ENCODE results near the gene THUMPD1. TPM values are rescaled to one million over a fixed set of nuclear protein-coding genes. Genes with fewer than 3 reads are reported as not detected.
"Not testable (repeated sequence)": the region's sequence is repeated elsewhere in the genome, so short reads cannot be mapped to it uniquely, and the experiment has no call there.

THUMPD1 gene
- total RNA-seq, 1 donor = 58.2 TPM

- no peak for TF ChIP-seq CTCF (IDR thresholded peaks at IDR 0.05; ENCODE audit: insufficient read depth, low read length)
- H3K4me3 ChIP-seq (ENCODE audit: low read depth, low read length) = peak within 1 kb of the TSS; percentile 61
- peak; percentile 76 for DNase-seq (ENCODE audit: low read depth)
These were observed 22.0 kb upstream of the THUMPD1 start, which contains the start of gene ACSM3 for GRCh38 chr16:20763461-20764232. TSS of gene ACSM3 (plus strand) at chr16:20764014. CDS start at chr16:20770035, 6,021 bp downstream.

- no peak overlapping the region for H3K4me3 ChIP-seq (ENCODE audit: low read depth, low read length)
- TF ChIP-seq CTCF (IDR thresholded peaks at IDR 0.05; ENCODE audit: insufficient read depth, low read length) = no peak
- DNase-seq (ENCODE audit: low read depth) = no peak
These were observed 20.9 kb upstream of the THUMPD1 start for GRCh38 chr16:20762404-20763123.

GRCh38 chr16:20761175-20761574 lies 19.6 kb upstream of the THUMPD1 start:
- DNase-seq (ENCODE audit: low read depth) = no peak
- no peak overlapping the region for H3K4me3 ChIP-seq (ENCODE audit: low read depth, low read length)
- no peak for TF ChIP-seq CTCF (IDR thresholded peaks at IDR 0.05; ENCODE audit: insufficient read depth, low read length)

GRCh38 chr16:20760346-20760745 lies 18.7 kb upstream of the THUMPD1 start:
- H3K4me3 ChIP-seq (ENCODE audit: low read depth, low read length) = no peak overlapping the region
- TF ChIP-seq CTCF (IDR thresholded peaks at IDR 0.05; ENCODE audit: insufficient read depth, low read length) = no peak
- no peak for DNase-seq (ENCODE audit: low read depth)

- not testable (repeated sequence) for DNase-seq (ENCODE audit: low read depth); H3K4me3 ChIP-seq (ENCODE audit: low read depth, low read length)
These were observed 14.2 kb upstream of the THUMPD1 start for GRCh38 chr16:20755799-20756198.

- DNase-seq (ENCODE audit: low read depth) = no peak
- TF ChIP-seq CTCF (IDR thresholded peaks at IDR 0.05; ENCODE audit: insufficient read depth, low read length) = no peak
- H3K4me3 ChIP-seq (ENCODE audit: low read depth, low read length) = no peak overlapping the region
These were observed 13.6 kb upstream of the THUMPD1 start for GRCh38 chr16:20755238-20755637.

- no peak for DNase-seq (ENCODE audit: low read depth)
- no peak for TF ChIP-seq CTCF (IDR thresholded peaks at IDR 0.05; ENCODE audit: insufficient read depth, low read length)
- H3K4me3 ChIP-seq (ENCODE audit: low read depth, low read length) = no peak overlapping the region
These were observed 12.1 kb upstream of the THUMPD1 start for GRCh38 chr16:20753727-20754126.

All from fibroblast of the aortic adventitia (primary cell).